ENCODE results near the gene SLC22A5.
A peak's percentile ranks its signal among the peaks of the same experiment; 100 is the strongest.

Gene SLC22A5

GRCh38 chr5:132429463-132430440 lies 60.2 kb downstream of the SLC22A5 start:
- no peaks in the 10 kb centered on the region for H3K27me3 Mint-ChIP-seq (ENCODE audit: low read depth)
- H3K27ac Mint-ChIP-seq = peak overlapping the region in 2 of 3 experiments; percentile 9 to 11
- no peak for TF ChIP-seq CTCF (IDR thresholded peaks at IDR 0.05; ENCODE audit: unreplicated experiment in 3 of 3)
- no peaks in the 10 kb centered on the region for H3K36me3 Mint-ChIP-seq (ENCODE audit: low read depth)
- H3K4me3 Mint-ChIP-seq = no peak overlapping the region
- H3K4me1 Mint-ChIP-seq = peaks cover 28% of the 10 kb centered on the region
- no peaks in the 10 kb centered on the region for H3K9me3 Mint-ChIP-seq

- Mint-ChIP-seq H3K27me3 (ENCODE audit: low read depth) (peaks cover under 1% of the 10 kb centered on the region), H3K4me3 (no peak overlapping the region), H3K9me3 (no peaks in the 10 kb centered on the region), H3K36me3 (ENCODE audit: low read depth) (no peaks in the 10 kb centered on the region), H3K27ac (no peak overlapping the region), H3K4me1 (peaks cover 34% of the 10 kb centered on the region)
- no peak for TF ChIP-seq CTCF (IDR thresholded peaks at IDR 0.05; ENCODE audit: unreplicated experiment in 3 of 3)
Observed at GRCh38 chr5:132430746-132431145, 61.2 kb downstream of the SLC22A5 start.

- H3K27me3 Mint-ChIP-seq (ENCODE audit: low read depth) = peaks cover 3% of the 10 kb centered on the region
- H3K4me3 Mint-ChIP-seq = no peak overlapping the region
- no peak overlapping the region for H3K27ac Mint-ChIP-seq
- peaks cover 37% of the 10 kb centered on the region for H3K4me1 Mint-ChIP-seq
- no peaks in the 10 kb centered on the region for H3K36me3 Mint-ChIP-seq (ENCODE audit: low read depth)
- TF ChIP-seq CTCF (IDR thresholded peaks at IDR 0.05; ENCODE audit: unreplicated experiment in 3 of 3) = no peak
- no peaks in the 10 kb centered on the region for H3K9me3 Mint-ChIP-seq
Observed at GRCh38 chr5:132431632-132432031, 62.1 kb downstream of the SLC22A5 start.

GRCh38 chr5:132433141-132433540 lies 63.6 kb downstream of the SLC22A5 start:
- Mint-ChIP-seq H3K36me3 (ENCODE audit: low read depth) (no peaks in the 10 kb centered on the region), H3K27ac (no peak overlapping the region), H3K4me1 (peaks cover 41% of the 10 kb centered on the region), H3K4me3 (no peak overlapping the region), H3K27me3 (ENCODE audit: low read depth) (peaks cover 3% of the 10 kb centered on the region), H3K9me3 (no peaks in the 10 kb centered on the region)
- no peak for TF ChIP-seq CTCF (IDR thresholded peaks at IDR 0.05; ENCODE audit: unreplicated experiment in 3 of 3)

- Mint-ChIP-seq H3K4me1 (peaks cover 37% of the 10 kb centered on the region), H3K27ac (peak overlapping the region; percentile 53 to 73 (median 61)), H3K36me3 (ENCODE audit: low read depth) (no peaks in the 10 kb centered on the region), H3K27me3 (ENCODE audit: low read depth) (peaks cover 3% of the 10 kb centered on the region), H3K9me3 (no peaks in the 10 kb centered on the region), H3K4me3 (no peak overlapping the region)
- no peak for TF ChIP-seq CTCF (IDR thresholded peaks at IDR 0.05; ENCODE audit: unreplicated experiment in 3 of 3)
Observed at GRCh38 chr5:132434416-132435286, 65.1 kb downstream of the SLC22A5 start.

All from nephron (organoid).